GM03348 (cell line): ENCODE data around the gene CELSR2.

ENCODE experiments used
- DNase-seq: peaks from one replicate; pipeline ENCODE4 v3.0.0; 2012; ENCODE audit warnings: low spot score

Gene CELSR2

DNA sequence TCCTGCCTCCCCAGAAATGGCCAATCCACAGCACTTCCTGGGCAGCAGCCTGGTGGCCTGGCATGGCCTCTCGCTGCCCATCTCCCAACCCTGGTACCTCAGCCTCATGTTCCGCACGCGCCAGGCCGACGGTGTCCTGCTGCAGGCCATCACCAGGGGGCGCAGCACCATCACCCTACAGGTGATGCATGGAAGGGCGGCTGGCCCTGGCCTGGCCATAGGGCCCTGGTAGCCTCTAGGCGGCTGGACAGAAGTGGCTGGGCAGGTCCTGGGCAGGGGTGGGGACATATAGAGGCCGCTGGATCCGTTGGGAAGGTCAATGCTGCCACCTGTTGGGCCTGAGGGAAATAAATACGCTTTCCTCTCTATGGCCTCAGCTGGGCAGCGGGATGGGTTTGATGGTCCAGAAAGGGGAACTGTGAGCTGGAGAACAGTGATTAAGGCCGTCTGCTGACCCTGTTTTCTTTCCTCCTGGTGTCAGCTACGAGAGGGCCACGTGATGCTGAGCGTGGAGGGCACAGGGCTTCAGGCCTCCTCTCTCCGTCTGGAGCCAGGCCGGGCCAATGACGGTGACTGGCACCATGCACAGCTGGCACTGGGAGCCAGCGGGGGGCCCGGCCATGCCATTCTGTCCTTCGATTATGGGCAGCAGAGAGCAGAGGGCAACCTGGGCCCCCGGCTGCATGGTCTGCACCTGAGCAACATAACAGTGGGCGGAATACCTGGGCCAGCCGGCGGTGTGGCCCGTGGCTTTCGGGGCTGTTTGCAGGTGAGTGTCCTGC lies 14.4 kb downstream of the CELSR2 start:
- peak; percentile 90 for DNase-seq

- DNase-seq, result no peak
Measured at GRCh38 chr1:109264379-109264755, 15.0 kb downstream of the CELSR2 start.

- DNase-seq, result no peak
Measured at GRCh38 chr1:109265016-109265415, 15.7 kb downstream of the CELSR2 start.

GRCh38 chr1:109265741-109266330 lies 16.5 kb downstream of the CELSR2 start:
- DNase-seq, result no peak

GRCh38 chr1:109266965-109267364 lies 17.6 kb downstream of the CELSR2 start:
- peak; percentile 76 for DNase-seq

DNA sequence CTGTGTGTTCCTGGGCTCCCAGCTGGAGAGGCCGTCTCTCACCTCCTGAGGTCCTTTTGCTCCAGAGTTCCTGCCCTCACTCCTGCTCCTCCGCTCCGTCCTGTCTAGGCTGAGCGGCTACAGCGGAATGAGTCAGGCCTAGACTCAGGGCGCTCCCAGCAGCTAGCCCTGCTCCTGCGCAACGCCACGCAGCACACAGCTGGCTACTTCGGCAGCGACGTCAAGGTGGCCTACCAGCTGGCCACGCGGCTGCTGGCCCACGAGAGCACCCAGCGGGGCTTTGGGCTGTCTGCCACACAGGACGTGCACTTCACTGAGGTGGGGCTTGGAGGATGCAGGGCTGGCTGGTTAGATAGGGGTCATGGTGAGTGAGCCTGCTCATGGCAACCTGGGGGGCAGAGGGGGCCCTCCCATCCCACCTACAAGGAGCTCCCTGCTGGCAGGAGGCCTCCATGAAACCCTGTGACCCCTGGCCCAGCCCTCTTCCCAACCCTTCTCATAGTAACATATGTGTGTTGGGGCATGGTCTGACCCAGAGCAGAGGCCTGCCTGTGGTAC lies 18.5 kb downstream of the CELSR2 start:
- no peak for DNase-seq

GRCh38 chr1:109268431-109269211 lies 19.3 kb downstream of the CELSR2 start:
- no peak for DNase-seq

GRCh38 chr1:109269212-109269980 lies 20.1 kb downstream of the CELSR2 start:
- DNase-seq, result no peak

DNA sequence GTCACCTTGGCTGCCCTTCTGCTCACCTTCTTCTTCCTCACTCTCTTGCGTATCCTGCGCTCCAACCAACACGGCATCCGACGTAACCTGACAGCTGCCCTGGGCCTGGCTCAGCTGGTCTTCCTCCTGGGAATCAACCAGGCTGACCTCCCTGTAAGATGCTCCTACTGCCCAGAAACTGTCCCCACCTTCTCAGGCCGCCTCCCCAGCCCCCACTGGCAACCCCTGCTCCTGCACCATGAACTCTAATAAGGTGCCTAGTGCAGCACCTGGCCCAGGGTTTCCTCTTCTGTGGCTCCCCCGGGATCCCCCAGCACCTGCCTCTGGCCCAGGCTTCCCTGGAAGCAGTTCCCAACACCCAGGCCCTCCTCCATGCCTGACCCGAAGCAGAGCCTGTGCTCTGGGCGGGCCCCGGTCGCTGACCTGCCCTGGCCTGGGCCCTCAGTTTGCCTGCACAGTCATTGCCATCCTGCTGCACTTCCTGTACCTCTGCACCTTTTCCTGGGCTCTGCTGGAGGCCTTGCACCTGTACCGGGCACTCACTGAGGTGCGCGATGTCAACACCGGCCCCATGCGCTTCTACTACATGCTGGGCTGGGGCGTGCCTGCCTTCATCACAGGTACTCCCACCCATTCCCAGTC lies 20.8 kb downstream of the CELSR2 start:
- no peak for DNase-seq

DNA sequence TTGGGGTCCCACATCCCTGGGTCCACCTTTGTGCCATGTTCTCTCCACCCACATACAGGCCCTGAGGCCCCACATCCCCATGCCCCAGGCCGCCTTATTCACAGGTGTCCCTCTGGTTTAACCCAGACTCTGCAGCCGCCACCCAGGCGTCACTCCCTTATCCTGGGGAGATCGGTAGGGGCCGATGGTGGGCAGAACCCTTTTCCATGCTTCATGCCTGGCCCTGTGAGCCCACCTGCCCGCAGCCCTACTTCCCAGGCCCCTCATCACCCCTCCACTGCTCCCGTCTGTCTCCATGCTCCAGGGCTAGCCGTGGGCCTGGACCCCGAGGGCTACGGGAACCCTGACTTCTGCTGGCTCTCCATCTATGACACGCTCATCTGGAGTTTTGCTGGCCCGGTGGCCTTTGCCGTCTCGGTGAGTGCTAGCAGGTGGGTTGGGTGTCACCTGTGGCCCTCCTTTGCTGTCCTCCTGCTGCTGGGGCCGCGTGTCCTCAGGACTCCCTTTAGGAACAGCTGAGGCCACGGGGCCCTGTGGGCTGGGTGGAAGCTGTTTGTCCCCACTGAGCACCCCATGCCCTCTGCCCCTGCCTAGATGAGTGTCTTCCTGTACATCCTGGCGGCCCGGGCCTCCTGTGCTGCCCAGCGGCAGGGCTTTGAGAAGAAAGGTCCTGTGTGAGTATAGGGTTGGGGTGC lies 21.4 kb downstream of the CELSR2 start:
- DNase-seq, result no peak

GRCh38 chr1:109271458-109271857 lies 22.1 kb downstream of the CELSR2 start:
- DNase-seq, result no peak

DNA sequence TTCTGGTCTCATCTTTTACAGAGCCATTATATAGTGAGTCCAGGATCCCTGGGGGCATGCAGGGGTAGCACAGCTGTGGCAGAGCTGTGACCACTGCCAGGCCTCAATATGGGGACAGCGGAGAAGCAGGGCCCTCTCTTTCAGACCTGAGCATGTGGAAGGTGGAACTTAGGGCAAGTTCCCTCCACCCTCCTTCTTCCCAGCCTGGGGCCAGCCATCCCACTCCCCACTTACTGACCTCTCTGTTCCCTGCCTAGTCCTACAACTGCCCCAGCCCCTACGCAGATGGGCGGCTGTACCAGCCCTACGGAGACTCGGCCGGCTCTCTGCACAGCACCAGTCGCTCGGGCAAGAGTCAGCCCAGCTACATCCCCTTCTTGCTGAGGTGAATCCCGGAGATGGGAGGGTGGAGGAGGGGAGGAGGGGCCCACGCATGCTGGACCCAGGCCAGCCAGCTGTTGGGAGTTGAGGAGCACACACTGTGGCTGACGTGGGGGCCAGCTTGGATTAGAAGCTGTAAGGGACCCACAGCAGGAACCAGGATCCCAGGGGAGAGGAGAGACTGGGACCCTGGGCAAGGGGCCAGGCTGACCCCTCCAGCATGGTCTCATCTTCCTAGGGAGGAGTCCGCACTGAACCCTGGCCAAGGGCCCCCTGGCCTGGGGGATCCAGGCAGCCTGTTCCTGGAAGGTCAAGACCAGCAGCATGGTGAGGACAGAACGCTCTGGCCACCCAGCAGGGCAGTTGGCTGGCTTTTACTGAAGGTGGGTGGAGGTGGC lies 22.9 kb downstream of the CELSR2 start:
- DNase-seq, result no peak

- no peak for DNase-seq
Measured at GRCh38 chr1:109272831-109273547, 23.6 kb downstream of the CELSR2 start.

GRCh38 chr1:109273570-109274288 lies 24.4 kb downstream of the CELSR2 start:
- no peak for DNase-seq

GRCh38 chr1:109274533-109275476 lies 25.5 kb downstream of the CELSR2 start:
- DNase-seq, result no peak

- DNase-seq, result no peak
Measured at GRCh38 chr1:109275706-109276345, 26.5 kb downstream of the CELSR2 start.
